Neural progenitor cell (in vitro differentiated cells): ENCODE measurements around the gene SPOPL.

Experiments
- EZH2 ChIP-seq: fragments of 200-600 bp; sonication (generic); IDR thresholded peaks from 2 replicates; pipeline ENCODE4 v1.6.1; 2017; ENCODE audit warnings: antibody characterized with exemption, mild to moderate bottlenecking, moderate library complexity
- TF ChIP-seq, protein P1 (sequence below): fragments of 200-600 bp; sonication (generic); IDR thresholded peaks from 2 replicates; pipeline ENCODE4 v1.5.1; 2017; ENCODE audit warnings: antibody characterized with exemption, mild to moderate bottlenecking

DNA sequence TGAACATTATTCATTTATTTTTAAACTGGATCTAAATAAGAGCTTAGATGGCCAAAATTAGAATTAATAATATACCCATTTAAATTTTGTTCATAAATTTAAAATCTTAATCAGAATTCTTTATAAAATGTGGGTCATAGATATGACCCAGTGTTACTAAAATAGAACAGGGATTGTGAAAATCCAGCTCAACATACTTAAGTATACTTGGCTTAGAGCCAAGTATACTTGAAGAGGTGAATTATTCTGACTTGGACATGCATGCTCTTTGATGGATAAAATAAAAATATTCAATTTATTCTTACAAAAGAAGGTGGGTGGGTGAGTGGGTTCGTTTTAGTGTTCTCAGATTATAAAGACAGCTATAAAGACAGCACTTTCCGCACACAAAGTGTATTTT lies 70.7 kb downstream of the SPOPL start:
- TF ChIP-seq, protein P1, sequence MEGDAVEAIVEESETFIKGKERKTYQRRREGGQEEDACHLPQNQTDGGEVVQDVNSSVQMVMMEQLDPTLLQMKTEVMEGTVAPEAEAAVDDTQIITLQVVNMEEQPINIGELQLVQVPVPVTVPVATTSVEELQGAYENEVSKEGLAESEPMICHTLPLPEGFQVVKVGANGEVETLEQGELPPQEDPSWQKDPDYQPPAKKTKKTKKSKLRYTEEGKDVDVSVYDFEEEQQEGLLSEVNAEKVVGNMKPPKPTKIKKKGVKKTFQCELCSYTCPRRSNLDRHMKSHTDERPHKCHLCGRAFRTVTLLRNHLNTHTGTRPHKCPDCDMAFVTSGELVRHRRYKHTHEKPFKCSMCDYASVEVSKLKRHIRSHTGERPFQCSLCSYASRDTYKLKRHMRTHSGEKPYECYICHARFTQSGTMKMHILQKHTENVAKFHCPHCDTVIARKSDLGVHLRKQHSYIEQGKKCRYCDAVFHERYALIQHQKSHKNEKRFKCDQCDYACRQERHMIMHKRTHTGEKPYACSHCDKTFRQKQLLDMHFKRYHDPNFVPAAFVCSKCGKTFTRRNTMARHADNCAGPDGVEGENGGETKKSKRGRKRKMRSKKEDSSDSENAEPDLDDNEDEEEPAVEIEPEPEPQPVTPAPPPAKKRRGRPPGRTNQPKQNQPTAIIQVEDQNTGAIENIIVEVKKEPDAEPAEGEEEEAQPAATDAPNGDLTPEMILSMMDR: no peak
- TF ChIP-seq EZH2: no peak
